GM12878 (cell line): ENCODE measurements around the gene LRRC3. TPM values are rescaled to one million over a fixed set of nuclear protein-coding genes. Genes with fewer than 3 reads are reported as not detected.

Experiments
- BCL11A ChIP-seq: IDR thresholded peaks from 2 replicates; pipeline ENCODE4 v1.6.1; 2011; ENCODE audit warnings: low read depth, low read length
- E2F8 ChIP-seq: fragments of 450-650 bp; IDR thresholded peaks from 2 replicates; pipeline ENCODE4 v1.6.1; 2018; ENCODE audit warnings: mild to moderate bottlenecking, low read depth, moderate library complexity; ENCODE audit not compliant: partially characterized antibody
- E4F1 ChIP-seq: fragments of 450-650 bp; IDR thresholded peaks from 2 replicates; pipeline ENCODE4 v1.6.1; 2018; ENCODE audit warnings: borderline replicate concordance, mild to moderate bottlenecking; ENCODE audit not compliant: partially characterized antibody
- FOXM1 ChIP-seq: IDR thresholded peaks from 2 replicates; pipeline ENCODE4 v1.6.1; 2012; ENCODE audit warnings: low read depth, mild to moderate bottlenecking, inconsistent platforms, low read length, moderate library complexity
- JUND ChIP-seq: IDR thresholded peaks from 2 replicates; pipeline ENCODE4 v1.6.1; 2012; ENCODE audit warnings: low read depth, mild to moderate bottlenecking, low read length, improper control_type of control experiment, moderate library complexity
- KLF5 ChIP-seq: fragments of 450-650 bp; IDR thresholded peaks from 2 replicates; pipeline ENCODE4 v1.6.1; 2014; ENCODE audit warnings: mild to moderate bottlenecking; ENCODE audit not compliant: partially characterized antibody
- MAX ChIP-seq: IDR thresholded peaks from 2 replicates; pipeline ENCODE4 v1.6.1; 2012; ENCODE audit warnings: low read depth, low read length, improper control_type of control experiment
- MYB ChIP-seq: fragments of 150-350 bp; IDR thresholded peaks from 2 replicates; pipeline ENCODE4 v1.6.1; 2014; ENCODE audit warnings: mild to moderate bottlenecking, low read depth, low read length, borderline replicate concordance
- NFIC ChIP-seq: IDR thresholded peaks from 2 replicates; pipeline ENCODE4 v1.6.1; 2012; ENCODE audit warnings: low read depth, mild to moderate bottlenecking, inconsistent platforms, low read length, moderate library complexity
- PAX8 ChIP-seq: fragments of 450-650 bp; IDR thresholded peaks from 2 replicates; pipeline ENCODE4 v1.6.1; 2017; ENCODE audit warnings: mild to moderate bottlenecking, moderate library complexity
- POLR2A ChIP-seq: IDR thresholded peaks from 2 replicates; pipeline ENCODE4 v1.6.1; 2011; ENCODE audit warnings: low read depth, mild to moderate bottlenecking, low read length
- RAD21 ChIP-seq: IDR thresholded peaks from 2 replicates; pipeline ENCODE4 v1.6.1; 2011; ENCODE audit warnings: mild to moderate bottlenecking, low read depth, low read length, moderate library complexity; ENCODE audit not compliant: insufficient read depth
- RELB ChIP-seq: fragments of 450-650 bp; IDR thresholded peaks from 2 replicates; pipeline ENCODE4 v1.6.1; 2017; ENCODE audit warnings: low read depth, mild to moderate bottlenecking, moderate library complexity
- TBL1XR1 ChIP-seq: IDR thresholded peaks from 2 replicates; pipeline ENCODE4 v1.6.1; 2012; ENCODE audit warnings: low read depth, low read length, improper control_type of control experiment
- polyA plus RNA-seq, 11 experiments: library from polyadenylated mRNA; depleted of rRNA in 4 of 11; unstranded in 6 of 11; stranded (reverse) in 5 of 11; fragments of >200 nt; fragmentation: Nextera tagmentation in 4 of 11; fragmentation: Illumina TruSeq in 1 of 11; extraction: Ambion mirVana in 4 of 11; extraction: Trizol in 1 of 11; gene quantifications; 1 replicate in 1 of 11; 2 replicates in 10 of 11; pipeline versions ENCODE4 v1.2.1 to v1.2.3, GENCODE V29; 2011 to 2016; ENCODE audit warnings: inconsistent platforms in 2 of 11, missing spikeins in 2 of 11, low read depth in 1 of 11
- total RNA-seq, 4 experiments: library from RNA; depleted of rRNA in 3 of 4; stranded (reverse); fragments of >200 nt in 3 of 4; fragmentation: Illumina TruSeq in 1 of 4; extraction: Trizol in 1 of 4; gene quantifications; 2 replicates each; pipeline versions ENCODE4 v1.2.1 to v1.2.3, GENCODE V29; 2013 to 2021

Gene LRRC3
- total and polyA plus RNA-seq, 10 of the 15 experiments (the other 5 are each of a cell fraction or from before 2014, with no cell fraction given) = 0.02 to 0.31 (median 0.09) TPM; not detected in 1

DNA sequence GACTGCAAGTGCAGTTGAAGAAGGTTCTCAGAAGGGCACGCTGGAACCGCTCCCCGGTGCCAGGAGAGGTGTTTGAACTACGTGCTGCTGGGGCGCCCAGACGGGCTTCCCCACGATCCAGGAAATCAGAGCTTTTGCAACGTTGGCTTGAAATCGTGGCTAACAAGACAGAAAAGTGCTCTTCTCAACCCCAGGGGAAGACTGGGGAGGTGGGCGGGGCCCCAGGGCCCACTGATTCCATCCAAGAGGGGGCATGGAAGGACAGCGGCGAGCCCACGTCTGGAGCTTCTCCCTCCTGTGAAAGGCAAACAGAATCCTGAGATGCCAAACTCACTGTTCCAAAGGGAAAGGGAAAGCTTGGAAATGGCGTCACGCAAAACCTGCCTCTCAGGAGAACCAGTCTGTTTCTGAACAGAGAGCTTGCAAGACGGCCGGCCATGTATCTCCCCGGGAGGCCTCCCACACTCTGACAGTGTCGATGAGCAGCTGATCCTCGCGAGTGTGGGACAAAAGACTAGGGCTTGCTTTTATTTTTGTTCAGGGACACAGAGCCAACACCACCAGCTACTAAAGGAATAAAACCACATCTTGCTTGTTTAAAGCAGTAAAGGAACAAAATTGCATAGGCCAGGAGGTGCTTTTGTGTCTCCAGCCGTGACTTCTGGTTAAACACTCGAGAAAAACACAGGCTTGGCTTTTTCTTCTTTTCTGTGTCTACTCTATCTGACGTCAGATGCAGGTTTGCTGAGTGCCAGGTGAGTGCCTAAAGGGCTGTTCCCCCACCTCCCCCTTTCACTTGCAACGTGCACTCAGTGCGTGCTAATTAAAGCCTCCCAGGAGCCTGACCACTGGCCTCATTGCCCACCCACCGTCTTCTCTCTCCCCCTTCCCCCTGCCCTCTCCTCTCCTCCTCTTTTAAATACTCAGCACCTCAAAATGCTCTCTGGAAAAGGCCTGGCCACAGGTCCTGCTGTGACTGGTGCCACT lies 41.5 kb downstream of the LRRC3 start (continued):
- TF ChIP-seq E2F8 (no peak), RELB (no peak), FOXM1 (no peak), MYB (no peak), PAX8 (no peak), POLR2A (no peak), TBL1XR1 (no peak), E4F1 (no peak), NFIC (no peak), MAX (no peak), KLF5 (no peak), RAD21 (no peak), JUND (no peak), BCL11A (no peak)
